ENCODE data around the gene NOVA2.
"Not testable (repeated sequence)": the region's sequence is repeated elsewhere in the genome, so short reads cannot be mapped to it uniquely, and the experiment has no call there.

Gene NOVA2

GRCh38 chr19:45920458-45920857 lies 53.2 kb downstream of the NOVA2 start:
- DNase-seq = no peak

GRCh38 chr19:45919678-45920077 lies 54.0 kb downstream of the NOVA2 start:
- DNase-seq = no peak

GRCh38 chr19:45918721-45919120 lies 54.9 kb downstream of the NOVA2 start:
- DNase-seq = no peak

- DNase-seq = no peak
Observed at GRCh38 chr19:45917421-45918091, 56.1 kb downstream of the NOVA2 start.

GRCh38 chr19:45913874-45914830 lies 59.5 kb downstream of the NOVA2 start, which contains the start of gene NANOS2:
TSS of gene NANOS2 (minus strand) at chr19:45914778. CDS start at chr19:45914693, 85 bp downstream.
- DNase-seq = no peak

GRCh38 chr19:45911291-45911690 lies 62.4 kb downstream of the NOVA2 start:
- DNase-seq = no peak

- no peak for DNase-seq
Observed at GRCh38 chr19:45908956-45909355, 64.7 kb downstream of the NOVA2 start.

- no peak for DNase-seq
Observed at GRCh38 chr19:45906221-45906620, 67.4 kb downstream of the NOVA2 start.

- no peak for DNase-seq
Observed at GRCh38 chr19:45905011-45905410, 68.7 kb downstream of the NOVA2 start.

GRCh38 chr19:45902651-45903625 lies 70.7 kb downstream of the NOVA2 start:
- peak; percentile 96 for DNase-seq

GRCh38 chr19:45901912-45902650 lies 71.6 kb downstream of the NOVA2 start, which contains the start of gene MYPOP:
TSS of gene MYPOP (minus strand) at chr19:45902613. CDS start at chr19:45901773, 840 bp downstream.
- no peak for DNase-seq

GRCh38 chr19:45901432-45901911 lies 72.2 kb downstream of the NOVA2 start:
- no peak for DNase-seq

- DNase-seq = no peak
Observed at GRCh38 chr19:45900738-45901431, 72.8 kb downstream of the NOVA2 start.

GRCh38 chr19:45899919-45900589 lies 73.6 kb downstream of the NOVA2 start:
- no peak for DNase-seq

GRCh38 chr19:45899253-45899652 lies 74.4 kb downstream of the NOVA2 start:
- DNase-seq = no peak

GRCh38 chr19:45897261-45897812 lies 76.3 kb downstream of the NOVA2 start:
- no peak for DNase-seq

GRCh38 chr19:45895983-45896599 lies 77.6 kb downstream of the NOVA2 start:
- not testable (repeated sequence) for DNase-seq

GRCh38 chr19:45895519-45895972 lies 78.1 kb downstream of the NOVA2 start:
- no peak for DNase-seq

- no peak for DNase-seq
Observed at GRCh38 chr19:45890877-45891276, 82.8 kb downstream of the NOVA2 start.
